Measurements from ENCODE around the gene SPANXB1.
"Not testable (repeated sequence)": the region's sequence is repeated elsewhere in the genome, so short reads cannot be mapped to it uniquely, and the experiment has no call there.

Gene SPANXB1, protein sequence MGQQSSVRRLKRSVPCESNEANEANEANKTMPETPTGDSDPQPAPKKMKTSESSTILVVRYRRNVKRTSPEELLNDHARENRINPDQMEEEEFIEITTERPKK

DNA sequence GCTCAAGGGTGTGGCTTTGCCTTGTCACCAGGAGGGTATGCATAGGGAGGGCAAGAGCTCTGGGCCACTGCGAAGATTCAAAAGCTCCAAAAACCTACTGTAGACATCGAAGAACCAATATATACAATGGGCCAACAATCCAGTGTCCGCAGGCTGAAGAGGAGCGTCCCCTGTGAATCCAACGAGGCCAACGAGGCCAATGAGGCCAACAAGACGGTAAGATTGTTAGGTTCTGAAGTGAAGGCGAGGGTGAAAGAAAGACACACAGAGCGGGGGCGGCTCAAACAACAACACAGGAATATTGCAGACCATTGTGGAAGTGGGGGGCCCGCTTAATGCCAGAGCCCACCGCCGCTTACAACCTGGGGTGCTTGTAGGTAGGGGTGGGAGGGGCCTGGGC, at the start of gene SPANXB1:
Gene SPANXB1 (plus strand): TSS at position 27 of the 400 bp plus-strand sequence. CDS start 100 bp downstream, at position 127.
- not testable (repeated sequence) for H3K4me3 ChIP-seq (ENCODE audit: low read depth, low read length)

DNA sequence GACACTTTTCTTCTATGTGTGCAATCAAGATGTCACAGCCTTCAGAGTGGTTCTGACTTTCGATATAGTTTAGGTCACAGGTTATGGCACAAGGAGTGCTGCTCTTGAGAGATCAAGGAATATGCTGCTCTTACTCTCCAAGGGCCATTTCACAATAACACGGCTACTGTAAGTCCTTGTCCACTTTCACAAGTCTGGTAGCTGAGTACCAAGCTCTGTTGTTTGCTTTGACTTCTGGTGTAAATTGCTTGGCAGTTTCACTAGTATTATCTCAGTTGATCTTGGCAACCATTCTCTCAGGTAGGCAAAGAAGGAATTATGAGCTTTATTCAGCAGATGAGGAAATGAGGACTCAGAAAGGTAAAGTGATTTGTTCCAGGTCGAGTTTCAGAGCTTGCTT, 35.4 kb upstream of the SPANXB1 start:
- no peak overlapping the region for H3K4me3 ChIP-seq (ENCODE audit: low read depth, low read length)

DNA sequence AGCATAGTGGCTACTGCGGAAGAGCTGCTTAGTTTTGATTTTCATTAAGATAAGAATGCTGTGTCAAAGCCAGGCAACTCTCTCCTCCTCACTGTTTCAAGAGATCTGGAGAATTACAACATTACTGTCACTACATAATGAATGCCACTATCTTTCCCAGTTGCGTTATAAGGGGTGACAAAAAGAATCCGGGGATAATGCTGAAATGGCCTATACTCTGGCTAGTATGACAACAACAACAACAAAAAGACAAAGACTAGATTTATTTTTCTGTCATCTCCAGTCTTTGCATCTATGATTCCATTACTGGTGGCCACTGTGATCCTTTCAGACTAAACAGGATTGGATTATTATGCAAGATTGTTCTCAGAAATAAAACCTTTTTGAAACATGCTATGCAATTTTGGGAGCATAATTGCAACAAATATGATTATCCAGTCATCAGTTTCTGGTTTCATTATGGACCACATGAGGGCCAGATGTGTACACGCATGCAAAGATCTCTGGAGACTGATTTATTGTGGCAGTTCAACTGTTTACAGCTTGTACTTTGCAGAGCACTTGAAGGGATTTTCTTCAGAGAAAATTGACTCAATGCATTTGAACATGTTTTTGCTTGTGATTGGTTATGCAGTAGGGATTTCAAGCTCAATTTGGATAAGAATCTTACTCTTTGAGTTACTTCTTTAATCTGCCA, 31.1 kb upstream of the SPANXB1 start:
- no peak overlapping the region for H3K4me3 ChIP-seq (ENCODE audit: low read depth, low read length)

DNA sequence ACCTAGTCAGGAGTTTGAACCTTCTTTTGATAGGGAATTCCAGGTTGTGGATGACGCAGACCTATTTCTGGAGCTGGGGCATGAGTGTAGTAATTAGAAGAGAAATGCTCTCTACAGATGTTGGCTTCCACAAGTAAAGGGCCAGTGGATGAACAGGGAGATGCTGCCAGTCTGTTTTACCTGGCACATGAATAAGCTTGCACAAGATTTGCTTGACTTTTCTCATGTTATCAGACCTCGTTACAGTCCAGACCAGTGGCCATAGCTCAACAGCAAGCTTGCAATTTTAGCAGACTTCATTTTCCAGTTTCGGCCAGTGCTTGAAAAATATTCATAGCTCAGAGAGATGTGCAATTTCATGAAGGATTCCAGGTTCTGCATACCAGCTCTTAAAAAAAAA, 26.9 kb upstream of the SPANXB1 start:
- H3K4me3 ChIP-seq (ENCODE audit: low read depth, low read length) = no peak overlapping the region

DNA sequence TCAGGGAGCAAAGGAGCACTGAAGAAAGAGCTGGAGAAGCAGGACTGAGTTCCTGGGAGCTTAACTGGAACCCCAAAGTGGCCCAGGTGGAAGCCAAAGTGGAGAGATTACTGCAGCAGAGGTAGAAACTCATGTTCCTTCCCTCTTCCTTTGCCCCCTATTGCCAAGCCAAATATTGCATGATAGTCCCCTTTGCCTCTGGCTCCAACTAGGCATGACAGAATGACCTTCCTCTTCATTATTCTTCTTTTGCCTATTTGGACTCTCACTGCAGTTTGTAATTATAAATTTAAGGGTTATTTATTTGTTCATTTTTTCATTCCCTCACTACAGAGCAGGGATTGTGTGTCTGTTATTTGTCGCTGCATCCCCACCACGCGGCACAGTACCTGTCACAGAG, 22.1 kb upstream of the SPANXB1 start:
- H3K4me3 ChIP-seq (ENCODE audit: low read depth, low read length) = no peak overlapping the region

DNA sequence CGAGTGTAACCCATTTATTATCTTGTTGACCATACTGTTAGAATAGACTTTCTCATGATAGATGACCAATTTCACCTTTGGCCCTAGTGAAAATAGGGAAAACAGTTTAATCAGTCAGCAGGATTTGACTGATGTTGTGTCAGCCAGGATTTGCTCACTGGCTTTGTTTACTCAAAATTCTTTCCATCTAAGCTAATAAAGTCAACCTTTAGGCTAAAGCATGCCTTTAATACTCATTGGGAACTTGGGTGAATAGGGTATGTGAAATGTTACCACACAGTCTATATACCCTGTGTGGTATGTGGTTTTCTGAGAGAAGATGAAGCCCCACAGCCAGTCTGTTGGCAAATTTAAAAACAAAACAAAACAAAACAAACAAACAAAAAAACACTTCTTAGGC, 18.7 kb upstream of the SPANXB1 start:
- H3K4me3 ChIP-seq (ENCODE audit: low read depth, low read length) = no peak overlapping the region

DNA sequence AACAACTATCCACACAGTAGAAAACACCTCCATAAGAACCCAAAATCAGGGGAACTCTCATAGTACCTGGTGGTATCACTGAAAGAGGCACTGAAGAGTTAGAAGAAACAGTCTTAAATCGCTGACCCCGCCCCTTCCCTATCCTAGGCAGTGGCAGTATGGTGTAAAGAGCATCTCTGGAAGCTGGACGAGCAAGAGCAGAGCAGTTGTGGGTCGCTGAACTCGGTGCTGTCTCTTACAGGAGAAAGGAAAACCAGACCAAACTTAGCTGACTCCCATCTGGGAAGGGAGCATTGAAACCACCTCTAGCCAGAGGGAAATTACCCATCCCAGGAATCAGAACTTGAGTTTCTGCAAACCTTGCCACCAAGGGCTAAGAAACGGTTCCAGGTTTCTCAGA, 2.8 kb downstream of the SPANXB1 start:
- H3K4me3 ChIP-seq (ENCODE audit: low read depth, low read length) = not testable (repeated sequence)

DNA sequence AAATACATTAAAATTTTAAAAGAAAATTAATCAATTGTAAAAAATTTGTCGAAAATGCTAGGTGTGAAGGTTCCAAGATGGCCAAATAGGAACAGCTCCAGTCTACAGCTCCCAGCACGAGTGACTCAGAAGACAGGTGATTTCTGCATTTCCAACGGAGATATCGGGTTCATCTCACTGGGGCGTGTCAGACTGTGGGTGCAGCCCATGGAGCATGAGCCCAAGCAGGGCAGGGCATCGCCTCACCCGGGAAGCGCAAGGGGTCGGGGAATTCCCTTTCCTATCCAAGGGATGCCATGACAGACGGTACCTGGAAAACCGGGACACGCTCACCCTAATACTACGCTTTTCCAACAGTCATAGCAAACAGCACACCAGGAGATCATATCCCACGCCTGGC, 41.9 kb downstream of the SPANXB1 start:
- H3K4me3 ChIP-seq (ENCODE audit: low read depth, low read length) = not testable (repeated sequence)

DNA sequence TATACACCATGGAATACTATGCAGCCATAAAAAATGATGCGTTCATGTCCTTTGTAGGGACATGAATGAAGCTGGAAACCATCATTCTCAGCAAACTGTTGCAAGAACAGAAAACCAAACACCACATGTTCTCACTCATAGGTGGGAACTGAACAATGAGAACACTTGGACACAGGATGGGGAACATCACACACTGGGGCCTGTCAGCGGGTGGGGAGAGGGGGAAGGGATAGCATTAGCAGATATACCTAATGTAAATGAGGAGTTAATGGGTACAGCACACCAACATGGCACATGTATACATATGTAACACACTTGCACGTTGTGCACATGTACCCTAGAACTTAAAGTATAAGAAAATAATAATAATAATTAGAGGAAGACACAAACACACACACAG, 47.5 kb downstream of the SPANXB1 start:
- H3K4me3 ChIP-seq (ENCODE audit: low read depth, low read length) = not testable (repeated sequence)

DNA sequence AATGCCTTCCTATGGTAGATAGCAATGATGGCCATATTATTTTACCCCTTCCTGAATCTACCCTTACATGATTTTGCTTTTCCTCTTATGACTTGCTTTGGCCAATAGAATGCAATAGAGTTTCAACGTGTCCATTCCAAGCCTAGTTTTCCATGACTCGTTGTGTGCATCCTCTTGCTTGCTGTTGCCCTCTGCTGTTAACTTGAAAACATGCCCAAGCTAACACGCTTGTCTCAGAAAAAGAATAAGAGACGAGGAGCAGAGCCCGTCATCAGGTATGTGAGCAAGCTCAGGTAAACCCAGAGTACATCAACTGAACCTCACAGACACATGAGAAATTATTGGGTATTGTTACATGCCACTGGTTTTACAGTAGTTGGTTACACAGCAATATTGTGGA, 49.7 kb downstream of the SPANXB1 start:
- not testable (repeated sequence) for H3K4me3 ChIP-seq (ENCODE audit: low read depth, low read length)
